Prostate gland (tissue), 2 donors: ENCODE results near the gene RGMA. TPM values are rescaled to one million over a fixed set of nuclear protein-coding genes. Genes with fewer than 3 reads are reported as not detected.
"Not testable (repeated sequence)": the region's sequence is repeated elsewhere in the genome, so short reads cannot be mapped to it uniquely, and the experiment has no call there.

Experiments used
- DNase-seq: peaks from one replicate; pipeline ENCODE4 v3.0.0-alpha.2; 2019; ENCODE audit warnings: low spot score
- H3K27ac ChIP-seq, 2 donors: fragments of 200-600 bp; sonication (generic); 2 replicates each; pipeline ENCODE4 v1.5.1; 2017 to 2019
- H3K27me3 ChIP-seq: fragments of 200-600 bp; sonication (generic); replicated peaks from 2 replicates; pipeline ENCODE4 v1.5.1; 2019; ENCODE audit not compliant: insufficient read depth
- H3K36me3 ChIP-seq, 2 donors: fragments of 200-600 bp; sonication (generic); 1 replicate in 1 of 2; 2 replicates in 1 of 2; pipeline versions ENCODE4 v1.5.1 to v1.8.1; 2017 to 2019
- H3K4me1 ChIP-seq: fragments of 200-600 bp; sonication (generic); replicated peaks from 2 replicates; pipeline ENCODE4 v1.5.1; 2019
- H3K4me3 ChIP-seq, 2 donors: fragments of 200-600 bp; sonication (generic); 2 replicates each; pipeline ENCODE4 v1.5.1; 2017 to 2019
- H3K9me3 ChIP-seq: fragments of 200-600 bp; sonication (generic); 2 replicates; pipeline ENCODE4 v1.5.1; 2017
- CTCF ChIP-seq, 4 experiments: fragments of 200-600 bp in 2 of 4; fragments of 450-650 bp in 2 of 4; sonication (generic) in 2 of 4; IDR thresholded peaks; 1 replicate in 3 of 4; 2 replicates in 1 of 4; pipeline ENCODE4 v1.5.1; 2016 to 2019; ENCODE audit warnings: antibody characterized with exemption in 4 of 4, mild to moderate bottlenecking in 2 of 4, moderate library complexity in 2 of 4
- POLR2A ChIP-seq: fragments of 450-650 bp; IDR thresholded peaks from one replicate; pipeline ENCODE4 v1.6.1; 2016; ENCODE audit warnings: antibody characterized with exemption, mild to moderate bottlenecking
- POLR2AphosphoS5 ChIP-seq: sonication (generic); formaldehyde crosslinking; IDR thresholded peaks from one replicate; pipeline ENCODE4 v1.6.1; 2017; ENCODE audit warnings: antibody characterized with exemption
- WGBS: methylation state at CpG from one replicate; pipeline ENCODE4 v1.1.5; 2018; 5-methylcytosine and 5-hydroxymethylcytosine counted together
- intact Hi-C: fragments of 100-400 bp; cut with DNase I; formaldehyde crosslinking; loops from one replicate; pipeline ENCODE4 v1.14.2; 2022
- total RNA-seq, 2 donors: library from RNA; depleted of rRNA; stranded (reverse); fragments of >200 nt; gene quantifications; one replicate each; pipeline ENCODE4 v1.1.0, GENCODE V29; 2016

RGMA gene
- total RNA-seq, 2 donors from 2014 or later: 10.3 to 93.8 TPM

- H3K4me3 ChIP-seq: no peak overlapping the region
- H3K36me3 ChIP-seq: no peaks in the 10 kb centered on the region
- WGBS: 91% methylated on average over 14 of the region's 14 CpGs
- peaks cover 20% of the 10 kb centered on the region for H3K4me1 ChIP-seq
- no peak overlapping the region for H3K27ac ChIP-seq
- no peaks in the 10 kb centered on the region for H3K27me3 ChIP-seq
- H3K9me3 ChIP-seq: no peaks in the 10 kb centered on the region
- intact Hi-C loops: no loop called here
- no peak for DNase-seq
- no peak for TF ChIP-seq POLR2A
- no peak for TF ChIP-seq POLR2AphosphoS5
- TF ChIP-seq CTCF (IDR thresholded peaks at IDR 0.05): no peak
These were observed 55.5 kb downstream of the RGMA start for GRCh38 chr15:93033434-93034045.

DNA sequence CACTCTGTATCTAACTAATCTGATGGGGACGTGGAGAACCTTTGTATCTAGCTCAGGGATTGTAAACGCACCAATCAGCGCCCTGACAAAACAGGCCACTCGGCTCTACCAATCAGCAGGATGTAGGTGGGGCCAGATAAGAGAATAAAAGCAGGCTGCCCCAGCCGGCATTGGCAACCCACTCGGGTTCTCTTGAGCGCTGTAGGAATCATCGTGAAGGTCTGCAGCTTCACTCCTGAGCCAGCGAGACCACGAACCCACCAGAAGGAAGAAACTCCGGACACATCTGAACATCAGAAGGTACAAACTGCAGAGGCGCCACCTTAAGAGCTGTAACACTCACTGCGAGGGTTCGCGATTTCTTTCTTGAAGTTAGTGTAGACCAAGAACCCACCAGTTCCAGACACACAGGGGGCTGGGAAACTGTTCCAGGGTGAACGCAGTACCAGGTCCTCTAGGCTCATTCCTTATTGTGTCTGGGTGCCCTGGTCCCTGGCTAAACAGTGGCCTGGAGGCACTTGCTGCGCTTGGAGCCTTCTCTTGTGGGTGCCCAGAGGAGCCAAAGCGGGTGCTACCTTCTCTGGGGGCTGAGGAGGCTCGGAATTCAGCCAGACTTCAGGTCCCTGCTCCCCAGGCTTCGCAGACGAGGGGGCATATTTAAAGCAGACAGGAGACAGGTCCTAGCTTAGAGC lies 56.4 kb downstream of the RGMA start:
- H3K27ac ChIP-seq, H3K9me3 ChIP-seq, intact Hi-C loops, H3K27me3 ChIP-seq, H3K4me3 ChIP-seq, H3K36me3 ChIP-seq, DNase-seq: not testable (repeated sequence)
- H3K4me1 ChIP-seq: peaks cover 27% of the 10 kb centered on the region
- 94% methylated on average over 21 of the region's 21 CpGs for WGBS

GRCh38 chr15:93031557-93032384 lies 57.2 kb downstream of the RGMA start:
- H3K4me3 ChIP-seq, H3K36me3 ChIP-seq, H3K27ac ChIP-seq, DNase-seq, H3K9me3 ChIP-seq, H3K27me3 ChIP-seq: not testable (repeated sequence)
- WGBS: 96% methylated on average over 42 of the region's 44 CpGs
- H3K4me1 ChIP-seq: peaks cover 27% of the 10 kb centered on the region
- intact Hi-C loops: loop anchor here (2.0 kb wide), 1 partner anchor 1087 kb away; no protein-coding TSS in a partner anchor

DNA sequence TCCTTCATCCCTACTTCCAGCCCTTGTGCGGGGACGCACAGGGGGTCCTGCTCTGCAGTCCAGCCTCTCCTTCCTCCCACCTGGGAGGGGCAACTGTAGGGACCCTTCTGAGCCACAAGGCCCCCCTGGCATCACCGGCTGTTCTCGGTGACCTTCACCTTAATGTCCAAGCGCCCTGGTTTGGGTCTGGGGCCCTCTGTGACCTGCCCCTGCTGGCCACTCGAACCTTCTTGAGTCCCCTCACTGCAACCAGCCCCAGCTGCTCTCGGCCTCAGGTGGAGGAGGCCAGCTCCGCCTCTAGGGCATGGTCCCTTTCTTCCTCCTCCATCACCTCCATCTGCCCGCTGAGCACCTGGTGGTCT lies 57.9 kb downstream of the RGMA start:
- no peak for TF ChIP-seq POLR2AphosphoS5
- TF ChIP-seq CTCF (IDR thresholded peaks at IDR 0.05): no peak
- TF ChIP-seq POLR2A: no peak
- Histone ChIP-seq H3K9me3 (no peaks in the 10 kb centered on the region), H3K4me1 (peaks cover 31% of the 10 kb centered on the region), H3K27ac (no peak overlapping the region), H3K4me3 (no peak overlapping the region), H3K36me3 (no peaks in the 10 kb centered on the region), H3K27me3 (no peaks in the 10 kb centered on the region)
- WGBS: 80% methylated on average over 8 of the region's 9 CpGs
- intact Hi-C loops: loop anchor here (2.0 kb wide), 1 partner anchor 1088 kb away; no protein-coding TSS in a partner anchor
- DNase-seq: no peak

- H3K27ac ChIP-seq: peak overlapping the region; percentile 8 to 59
- no peaks in the 10 kb centered on the region for H3K36me3 ChIP-seq
- WGBS: 13% methylated on average over 20 of the region's 20 CpGs
- no peaks in the 10 kb centered on the region for H3K9me3 ChIP-seq
- H3K4me1 ChIP-seq: peaks cover 31% of the 10 kb centered on the region
- TF ChIP-seq POLR2A: no peak
- TF ChIP-seq CTCF (IDR thresholded peaks at IDR 0.05): peak; percentile 72 to 89 (median 86)
- TF ChIP-seq POLR2AphosphoS5: no peak
- H3K27me3 ChIP-seq: no peaks in the 10 kb centered on the region
- DNase-seq: peak; percentile 77
- intact Hi-C loops: loop anchor here (2.0 kb wide), 1 partner anchor 1088 kb away; no protein-coding TSS in a partner anchor
- H3K4me3 ChIP-seq: no peak overlapping the region
These were observed 58.4 kb downstream of the RGMA start for GRCh38 chr15:93030430-93031102.
